ENCODE results near the gene ELK3.

Gene ELK3

GRCh38 chr12:96225044-96225855 is 31.1 kb downstream of the ELK3 start:
- H3K4me3 ChIP-seq (ENCODE audit: extremely low read depth, insufficient read depth, low read length, poor library complexity, severe bottlenecking), result no peak overlapping the region
- H3K4me1 ChIP-seq (ENCODE audit: control insufficient read depth, insufficient read depth, low read length, poor library complexity, severe bottlenecking), result peaks cover 39% of the 10 kb centered on the region
- peaks cover 97% of the 10 kb centered on the region for H3K36me3 ChIP-seq (ENCODE audit: control insufficient read depth, insufficient read depth, low read length)
- WGBS, 2 experiments (ENCODE audit: insufficient coverage in 2 of 2), result 95 to 97% methylated on average over 7 of the region's 7 CpGs
- H3K9me3 ChIP-seq (ENCODE audit: control insufficient read depth, low read length), result peaks cover 6% of the 10 kb centered on the region
- no peak overlapping the region for H3K27ac ChIP-seq (ENCODE audit: low read depth, low read length, severe bottlenecking)

- Histone ChIP-seq H3K9me3 (ENCODE audit: control insufficient read depth, low read length) (peaks cover 6% of the 10 kb centered on the region), H3K36me3 (ENCODE audit: control insufficient read depth, insufficient read depth, low read length) (peaks cover 97% of the 10 kb centered on the region), H3K4me1 (ENCODE audit: control insufficient read depth, insufficient read depth, low read length, poor library complexity, severe bottlenecking) (peaks cover 32% of the 10 kb centered on the region), H3K4me3 (ENCODE audit: extremely low read depth, insufficient read depth, low read length, poor library complexity, severe bottlenecking) (no peak overlapping the region), H3K27ac (ENCODE audit: low read depth, low read length, severe bottlenecking) (no peak overlapping the region)
- 100% methylated on average over 1 of the region's 1 CpG for WGBS, 2 experiments (ENCODE audit: insufficient coverage in 2 of 2)
Measured at GRCh38 chr12:96225994-96226399, 31.8 kb downstream of the ELK3 start.

- 96 to 100% methylated on average over 4 of the region's 4 CpGs for WGBS, 2 experiments (ENCODE audit: insufficient coverage in 2 of 2)
- H3K36me3 ChIP-seq (ENCODE audit: control insufficient read depth, insufficient read depth, low read length), result peaks cover 97% of the 10 kb centered on the region
Measured at GRCh38 chr12:96226401-96226800, 32.2 kb downstream of the ELK3 start.

GRCh38 chr12:96226801-96227348 is 32.7 kb downstream of the ELK3 start:
- Histone ChIP-seq H3K36me3 (ENCODE audit: control insufficient read depth, insufficient read depth, low read length) (peaks cover 97% of the 10 kb centered on the region), H3K27ac (ENCODE audit: low read depth, low read length, severe bottlenecking) (no peak overlapping the region), H3K9me3 (ENCODE audit: control insufficient read depth, low read length) (peaks cover 6% of the 10 kb centered on the region), H3K4me3 (ENCODE audit: extremely low read depth, insufficient read depth, low read length, poor library complexity, severe bottlenecking) (no peak overlapping the region), H3K4me1 (ENCODE audit: control insufficient read depth, insufficient read depth, low read length, poor library complexity, severe bottlenecking) (peaks cover 25% of the 10 kb centered on the region)
- WGBS, 2 experiments (ENCODE audit: insufficient coverage in 2 of 2), result 97 to 100% methylated on average over 12 to 13 of the region's 17 CpGs

More at GRCh38 chr12:96226401-96226800, 32.2 kb downstream of the ELK3 start:
- Histone ChIP-seq H3K27ac (ENCODE audit: low read depth, low read length, severe bottlenecking) (no peak overlapping the region), H3K9me3 (ENCODE audit: control insufficient read depth, low read length) (peaks cover 6% of the 10 kb centered on the region), H3K4me1 (ENCODE audit: control insufficient read depth, insufficient read depth, low read length, poor library complexity, severe bottlenecking) (peaks cover 30% of the 10 kb centered on the region), H3K4me3 (ENCODE audit: extremely low read depth, insufficient read depth, low read length, poor library complexity, severe bottlenecking) (no peak overlapping the region)

DNA sequence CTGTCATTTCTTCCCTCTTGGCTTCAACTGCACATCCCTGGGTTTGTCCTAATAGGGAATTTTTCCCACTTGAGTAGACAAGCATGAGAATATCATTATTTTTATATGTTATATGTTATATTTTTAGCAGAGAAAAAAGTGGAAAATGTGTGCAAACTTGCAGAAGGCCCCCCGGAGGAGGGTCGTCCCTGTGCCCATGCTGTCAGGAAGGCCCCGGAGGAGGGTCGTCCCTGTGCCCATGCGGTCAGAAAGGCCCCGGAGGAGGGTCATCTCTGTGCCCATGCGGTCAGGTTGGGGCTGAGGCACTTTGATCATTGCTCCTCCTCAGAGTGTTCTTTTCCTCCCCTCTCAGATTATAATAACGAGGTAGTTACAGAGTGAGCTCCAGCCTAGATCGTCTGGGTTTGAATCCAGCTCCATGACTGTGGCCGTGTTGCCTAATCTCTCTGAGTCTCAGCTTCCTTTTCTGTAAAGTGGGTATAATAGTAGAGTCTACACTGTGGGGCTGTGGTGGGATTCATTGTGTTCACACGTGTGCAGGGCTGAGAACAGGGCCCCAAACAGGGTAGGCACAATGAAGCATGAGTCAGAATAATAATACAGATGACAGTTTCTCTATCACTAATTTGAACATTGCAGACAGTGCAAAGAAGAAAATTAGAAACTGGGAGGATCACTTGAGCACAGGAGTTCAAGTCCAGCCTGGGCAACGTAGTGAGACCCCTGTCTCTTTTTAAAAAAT is 33.4 kb downstream of the ELK3 start:
- Histone ChIP-seq H3K4me1 (ENCODE audit: control insufficient read depth, insufficient read depth, low read length, poor library complexity, severe bottlenecking) (peaks cover 23% of the 10 kb centered on the region), H3K36me3 (ENCODE audit: control insufficient read depth, insufficient read depth, low read length) (peaks cover 95% of the 10 kb centered on the region), H3K27ac (ENCODE audit: low read depth, low read length, severe bottlenecking) (no peak overlapping the region), H3K4me3 (ENCODE audit: extremely low read depth, insufficient read depth, low read length, poor library complexity, severe bottlenecking) (no peak overlapping the region), H3K9me3 (ENCODE audit: control insufficient read depth, low read length) (peaks cover under 1% of the 10 kb centered on the region)
- 93 to 96% methylated on average over 9 to 10 of the region's 12 CpGs for WGBS, 2 experiments (ENCODE audit: insufficient coverage in 2 of 2)

- Histone ChIP-seq H3K9me3 (ENCODE audit: control insufficient read depth, low read length) (no peaks in the 10 kb centered on the region), H3K4me1 (ENCODE audit: control insufficient read depth, insufficient read depth, low read length, poor library complexity, severe bottlenecking) (peaks cover 19% of the 10 kb centered on the region), H3K27ac (ENCODE audit: low read depth, low read length, severe bottlenecking) (no peak overlapping the region), H3K4me3 (ENCODE audit: extremely low read depth, insufficient read depth, low read length, poor library complexity, severe bottlenecking) (no peak overlapping the region), H3K36me3 (ENCODE audit: control insufficient read depth, insufficient read depth, low read length) (peaks cover 93% of the 10 kb centered on the region)
- 82 to 89% methylated on average over 5 to 6 of the region's 12 CpGs for WGBS, 2 experiments (ENCODE audit: insufficient coverage in 2 of 2)
Measured at GRCh38 chr12:96228566-96229248, 34.5 kb downstream of the ELK3 start.

DNA sequence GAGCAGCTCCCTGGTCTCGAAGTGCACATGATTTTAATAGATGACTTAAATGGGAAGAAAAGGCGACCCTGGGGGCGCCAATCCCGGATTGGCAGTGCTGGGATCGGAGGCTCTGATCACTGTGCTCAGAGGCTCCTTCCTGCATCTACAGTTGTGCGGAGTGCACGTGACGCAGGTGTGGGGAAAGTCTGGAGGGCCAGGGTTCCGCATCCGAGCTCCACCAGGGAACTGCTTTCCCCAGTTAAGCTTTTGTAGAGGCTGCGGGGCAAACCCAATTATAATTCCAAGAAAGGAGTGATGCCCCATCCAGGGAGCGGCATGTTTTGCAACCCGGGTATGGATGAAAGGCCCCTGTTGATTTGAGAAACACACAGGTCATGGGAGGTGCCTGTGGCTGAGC is 36.5 kb downstream of the ELK3 start:
- peaks cover 93% of the 10 kb centered on the region for H3K36me3 ChIP-seq (ENCODE audit: control insufficient read depth, insufficient read depth, low read length)
- H3K4me1 ChIP-seq (ENCODE audit: control insufficient read depth, insufficient read depth, low read length, poor library complexity, severe bottlenecking), result peaks cover 9% of the 10 kb centered on the region
- peak overlapping the region; percentile 19 for H3K27ac ChIP-seq (ENCODE audit: low read depth, low read length, severe bottlenecking)
- no peaks in the 10 kb centered on the region for H3K9me3 ChIP-seq (ENCODE audit: control insufficient read depth, low read length)
- WGBS, 2 experiments (ENCODE audit: insufficient coverage in 2 of 2), result 89 to 97% methylated on average over 11 to 12 of the region's 13 CpGs
- no peak overlapping the region for H3K4me3 ChIP-seq (ENCODE audit: extremely low read depth, insufficient read depth, low read length, poor library complexity, severe bottlenecking)

GRCh38 chr12:96233168-96233567 is 39.0 kb downstream of the ELK3 start:
- H3K36me3 ChIP-seq (ENCODE audit: control insufficient read depth, insufficient read depth, low read length), result peaks cover 83% of the 10 kb centered on the region
- whole genome bisulfite sequencing, 2 experiments (ENCODE audit: insufficient coverage in 2 of 2), result 94 to 100% methylated on average over 1 to 3 of the region's 7 CpGs
- H3K9me3 ChIP-seq (ENCODE audit: control insufficient read depth, low read length), result no peaks in the 10 kb centered on the region
- H3K4me3 ChIP-seq (ENCODE audit: extremely low read depth, insufficient read depth, low read length, poor library complexity, severe bottlenecking), result no peak overlapping the region
- H3K27ac ChIP-seq (ENCODE audit: low read depth, low read length, severe bottlenecking), result no peak overlapping the region
- H3K4me1 ChIP-seq (ENCODE audit: control insufficient read depth, insufficient read depth, low read length, poor library complexity, severe bottlenecking), result peaks cover 30% of the 10 kb centered on the region

- 93 to 97% methylated on average over 9 to 12 of the region's 15 CpGs for WGBS, 2 experiments (ENCODE audit: insufficient coverage in 2 of 2)
- Histone ChIP-seq H3K4me3 (ENCODE audit: extremely low read depth, insufficient read depth, low read length, poor library complexity, severe bottlenecking) (no peak overlapping the region), H3K27ac (ENCODE audit: low read depth, low read length, severe bottlenecking) (no peak overlapping the region), H3K9me3 (ENCODE audit: control insufficient read depth, low read length) (no peaks in the 10 kb centered on the region), H3K36me3 (ENCODE audit: control insufficient read depth, insufficient read depth, low read length) (peaks cover 82% of the 10 kb centered on the region), H3K4me1 (ENCODE audit: control insufficient read depth, insufficient read depth, low read length, poor library complexity, severe bottlenecking) (peaks cover 36% of the 10 kb centered on the region)
Measured at GRCh38 chr12:96233939-96234461, 39.8 kb downstream of the ELK3 start.
